Heart left ventricle (tissue), 13 donors: Measurements from ENCODE around the gene LCE3C.

Experiments used
- POLR2A ChIP-seq, 2 donors: fragments of 450-650 bp; IDR thresholded peaks; one replicate each; pipeline ENCODE4 v1.6.1; 2017; ENCODE audit warnings: antibody characterized with exemption in 2 of 2, mild to moderate bottlenecking in 2 of 2, moderate library complexity in 2 of 2
- TF ChIP-seq, protein P1 (sequence below), 12 donors: fragments of 200-600 bp; sonication (generic) in 4 of 12; IDR thresholded peaks; one replicate each; pipeline versions ENCODE4 v1.5.0 to v1.8.0; 2018 to 2022; ENCODE audit warnings: antibody characterized with exemption in 12 of 12, mild to moderate bottlenecking in 5 of 12
- donor health status: ischemic (EF 13 %, LVEDD 7.1; RV severe dilation, severe dysfunction).
- donor health status: DM: no; HTN: yes; CAD: no.
- donor health status: DM: no; HTN: no; CAD: no.
- donor health status: ischemic (EF 25% LVEDD 6.9; RV normal size, moderate dysfunction).
- donor health status: ischemic (EF 25% LVEDD 5.7; RV mildly dilated, moderate dysfunction).
- donor health status: ischemic (EF 35%, LVEDD 5.7; RV mildly dilated, moderate dysfunction).
- donor health status: nonischemic (EF 11% LVEDD 7.7; RV severe dilation, severe dysfunction).
- donor health status: DM: yes; HTN: yes; CAD: no.
- donor health status: PGD.
- donor health status: ischemic (EF 29% LVEDD 5.4; RV normal size, mild dysfunction).
- donor health status: nonischemic (EF 23%, LVEDD 6.1; RV moderate dilation, normal function).

DNA sequence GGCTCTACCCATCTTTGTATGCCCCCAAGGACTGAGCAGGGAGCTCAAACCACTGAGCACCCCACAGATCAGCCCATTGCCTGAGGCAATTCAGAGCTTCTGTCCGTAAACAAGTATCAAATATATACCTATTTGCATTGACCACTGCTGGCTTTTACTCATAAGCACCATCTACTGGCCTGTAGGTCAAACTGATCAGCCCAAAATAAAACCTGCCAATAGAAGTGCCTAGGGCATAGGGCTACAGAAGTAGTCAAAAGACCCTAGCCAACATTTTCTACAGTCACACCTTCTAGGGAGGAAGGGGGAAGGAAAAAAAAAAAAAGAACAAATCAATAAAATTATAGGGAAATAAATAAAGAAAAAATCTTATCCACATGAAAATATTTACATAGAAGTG, 14.4 kb upstream of the LCE3C start:
- TF ChIP-seq, protein P1, sequence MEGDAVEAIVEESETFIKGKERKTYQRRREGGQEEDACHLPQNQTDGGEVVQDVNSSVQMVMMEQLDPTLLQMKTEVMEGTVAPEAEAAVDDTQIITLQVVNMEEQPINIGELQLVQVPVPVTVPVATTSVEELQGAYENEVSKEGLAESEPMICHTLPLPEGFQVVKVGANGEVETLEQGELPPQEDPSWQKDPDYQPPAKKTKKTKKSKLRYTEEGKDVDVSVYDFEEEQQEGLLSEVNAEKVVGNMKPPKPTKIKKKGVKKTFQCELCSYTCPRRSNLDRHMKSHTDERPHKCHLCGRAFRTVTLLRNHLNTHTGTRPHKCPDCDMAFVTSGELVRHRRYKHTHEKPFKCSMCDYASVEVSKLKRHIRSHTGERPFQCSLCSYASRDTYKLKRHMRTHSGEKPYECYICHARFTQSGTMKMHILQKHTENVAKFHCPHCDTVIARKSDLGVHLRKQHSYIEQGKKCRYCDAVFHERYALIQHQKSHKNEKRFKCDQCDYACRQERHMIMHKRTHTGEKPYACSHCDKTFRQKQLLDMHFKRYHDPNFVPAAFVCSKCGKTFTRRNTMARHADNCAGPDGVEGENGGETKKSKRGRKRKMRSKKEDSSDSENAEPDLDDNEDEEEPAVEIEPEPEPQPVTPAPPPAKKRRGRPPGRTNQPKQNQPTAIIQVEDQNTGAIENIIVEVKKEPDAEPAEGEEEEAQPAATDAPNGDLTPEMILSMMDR (IDR thresholded peaks at IDR 0.05): no peak
- TF ChIP-seq POLR2A (IDR thresholded peaks at IDR 0.05): no peak
